MG63 (cell line): ENCODE measurements around the gene BCHE. TPM values are rescaled to one million over a fixed set of nuclear protein-coding genes. Genes with fewer than 3 reads are reported as not detected.

Experiments used
- DNase-seq: peaks from one replicate; pipeline ENCODE4 v3.0.0-alpha.2; 2020
- H3K27me3 ChIP-seq: fragments of 250-450 bp; sonication (Bioruptor Pico); 2 replicates; pipeline ENCODE4 v1.5.1; 2020; ENCODE audit warnings: mild to moderate bottlenecking, moderate library complexity
- H3K36me3 ChIP-seq: fragments of 250-450 bp; sonication (Bioruptor Pico); 2 replicates; pipeline ENCODE4 v1.5.1; 2020; ENCODE audit warnings: mild to moderate bottlenecking, moderate library complexity
- H3K4me3 ChIP-seq: fragments of 250-450 bp; sonication (Bioruptor Pico); 2 replicates; pipeline ENCODE4 v1.5.1; 2020; ENCODE audit warnings: mild to moderate bottlenecking, moderate library complexity
- H3K9me3 ChIP-seq: fragments of 250-450 bp; sonication (Bioruptor Pico); 2 replicates; pipeline ENCODE4 v1.5.1; 2020; ENCODE audit warnings: mild to moderate bottlenecking, moderate library complexity
- total RNA-seq: library from RNA; depleted of rRNA; stranded (reverse); fragments of >200 nt; shearing (Covaris generic); gene quantifications from 2 replicates; pipeline ENCODE4 v1.2.3, GENCODE V29; 2014; ENCODE audit warnings: low replicate concordance

The BCHE gene
- total RNA-seq, 1 experiment from 2014 or later = not detected

DNA sequence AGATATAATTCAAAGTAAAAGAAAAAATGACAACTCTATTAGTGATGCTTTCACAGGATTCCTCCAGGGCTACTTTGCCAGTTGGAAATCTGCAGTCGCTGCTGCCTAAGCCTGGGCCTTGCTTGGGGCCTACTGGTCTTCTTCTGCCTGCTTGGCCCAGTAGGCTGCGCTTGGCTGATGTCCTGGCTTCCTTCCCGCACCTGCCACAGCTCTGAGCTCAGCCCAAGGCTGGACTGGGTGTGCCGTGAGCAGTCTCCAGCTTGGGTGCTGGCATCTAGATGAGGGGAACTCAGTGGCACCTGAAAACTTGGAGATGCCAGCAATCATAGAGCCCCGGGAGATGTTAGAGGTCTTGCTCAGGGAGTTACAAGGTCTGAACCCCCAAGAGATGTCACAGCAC lies 108.3 kb downstream of the BCHE start:
- DNase-seq = no peak
- Histone ChIP-seq H3K27me3 (no peaks in the 10 kb centered on the region), H3K9me3 (no peaks in the 10 kb centered on the region), H3K36me3 (no peaks in the 10 kb centered on the region), H3K4me3 (no peak overlapping the region)

DNA sequence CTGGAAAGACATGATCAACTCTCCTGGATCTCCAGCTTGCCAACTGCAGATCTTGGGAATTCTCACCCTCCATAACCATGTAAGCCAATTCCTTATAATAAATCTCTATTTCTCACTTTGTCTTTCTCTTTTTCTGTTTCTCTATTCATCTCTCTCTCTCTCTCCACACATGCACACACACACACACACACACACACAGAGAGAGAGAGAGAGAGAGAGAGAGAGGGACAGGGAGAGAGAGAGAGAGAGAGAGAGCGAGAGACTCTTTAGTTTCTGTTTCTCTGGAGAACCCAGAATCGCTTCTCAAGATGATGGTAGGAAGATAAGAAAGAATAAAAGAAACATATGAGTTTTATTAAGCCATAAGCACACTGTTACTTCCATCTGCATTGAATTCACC lies 111.9 kb downstream of the BCHE start:
- Histone ChIP-seq H3K9me3 (no peaks in the 10 kb centered on the region), H3K27me3 (no peaks in the 10 kb centered on the region), H3K4me3 (no peak overlapping the region), H3K36me3 (no peaks in the 10 kb centered on the region)
- DNase-seq = no peak
